ENCODE results near the gene MBP. TPM values are rescaled to one million over a fixed set of nuclear protein-coding genes. Genes with fewer than 3 reads are reported as not detected.

MBP gene
- total and polyA plus RNA-seq, 5 donors from 2014 or later = 134 to 172 (median 143) TPM

- H3K4me3 ChIP-seq (ENCODE audit: low read depth, low read length) = peak overlapping the region; percentile 76
- H3K27ac Mint-ChIP-seq = peak overlapping the region; percentile 90 to 98 (median 97)
- peak; percentile 62 to 95 (median 82) for DNase-seq
- H3K27ac ChIP-seq (ENCODE audit: insufficient read depth, low read length, poor library complexity, severe bottlenecking) = peak overlapping the region; percentile 91
- H3K36me3 ChIP-seq (ENCODE audit: control insufficient read depth, insufficient read depth, low read length) = peaks cover 10% of the 10 kb centered on the region
- peaks cover 18 to 75% (median 47%) of the 10 kb centered on the region in 4 donors for H3K4me1 Mint-ChIP-seq
- peaks cover 69% of the 10 kb centered on the region for H3K4me1 ChIP-seq (ENCODE audit: control insufficient read depth, insufficient read depth, low read length, poor library complexity, severe bottlenecking)
- H3K27me3 ChIP-seq (ENCODE audit: control insufficient read depth, insufficient read depth, low read length) = no peaks in the 10 kb centered on the region
- H3K36me3 Mint-ChIP-seq = peaks cover 18% of the 10 kb centered on the region
- H3K4me3 Mint-ChIP-seq = peak overlapping the region; percentile 82 to 88 (median 86)
- no peaks in the 10 kb centered on the region for H3K27me3 Mint-ChIP-seq
- peak; percentile 88 for ATAC-seq (ENCODE audit: low read depth in 2 of 2)
- no peaks in the 10 kb centered on the region for H3K9me3 ChIP-seq (ENCODE audit: control insufficient read depth in 2 of 2, low read length in 2 of 2)
- no peaks in the 10 kb centered on the region for H3K9me3 Mint-ChIP-seq
These were observed 77.8 kb downstream of the MBP start for GRCh38 chr18:77054606-77055428.

GRCh38 chr18:77054288-77054605, 78.3 kb downstream of the MBP start:
- Histone ChIP-seq H3K9me3 (ENCODE audit: control insufficient read depth in 2 of 2, low read length in 2 of 2) (no peaks in the 10 kb centered on the region), H3K4me1 (ENCODE audit: control insufficient read depth, insufficient read depth, low read length, poor library complexity, severe bottlenecking) (peaks cover 65% of the 10 kb centered on the region), H3K4me3 (ENCODE audit: low read depth, low read length) (peak overlapping the region; percentile 76), H3K27ac (ENCODE audit: insufficient read depth, low read length, poor library complexity, severe bottlenecking) (peak overlapping the region; percentile 91), H3K27me3 (ENCODE audit: control insufficient read depth, insufficient read depth, low read length) (no peaks in the 10 kb centered on the region), H3K36me3 (ENCODE audit: control insufficient read depth, insufficient read depth, low read length) (peaks cover 8% of the 10 kb centered on the region)
- peak in 1 of 2 donors; percentile 2 for ATAC-seq (ENCODE audit: low read depth in 2 of 2)
- Mint-ChIP-seq H3K27me3 (no peaks in the 10 kb centered on the region), H3K27ac (peak overlapping the region; percentile 90 to 98 (median 97)), H3K4me3 (peak overlapping the region; percentile 82 to 88 (median 86)), H3K4me1 (peaks cover 15 to 71% (median 44%) of the 10 kb centered on the region in 4 donors), H3K9me3 (no peaks in the 10 kb centered on the region), H3K36me3 (peaks cover 15% of the 10 kb centered on the region)
- DNase-seq = peak in 1 of 3 donors; percentile 72

- Histone ChIP-seq H3K4me3 (ENCODE audit: low read depth, low read length) (peak overlapping the region; percentile 76), H3K9me3 (ENCODE audit: control insufficient read depth in 2 of 2, low read length in 2 of 2) (no peaks in the 10 kb centered on the region), H3K27me3 (ENCODE audit: control insufficient read depth, insufficient read depth, low read length) (no peaks in the 10 kb centered on the region), H3K36me3 (ENCODE audit: control insufficient read depth, insufficient read depth, low read length) (peaks cover 8% of the 10 kb centered on the region), H3K4me1 (ENCODE audit: control insufficient read depth, insufficient read depth, low read length, poor library complexity, severe bottlenecking) (peaks cover 60% of the 10 kb centered on the region), H3K27ac (ENCODE audit: insufficient read depth, low read length, poor library complexity, severe bottlenecking) (peak overlapping the region; percentile 91)
- H3K9me3 Mint-ChIP-seq = no peaks in the 10 kb centered on the region
- H3K27ac Mint-ChIP-seq = peak overlapping the region; percentile 90 to 98 (median 97)
- H3K27me3 Mint-ChIP-seq = no peaks in the 10 kb centered on the region
- DNase-seq (no peak), ATAC-seq (ENCODE audit: low read depth in 2 of 2) (no peak)
- H3K36me3 Mint-ChIP-seq = peaks cover 15% of the 10 kb centered on the region
- peaks cover 15 to 68% (median 42%) of the 10 kb centered on the region in 4 donors for H3K4me1 Mint-ChIP-seq
- H3K4me3 Mint-ChIP-seq = peak overlapping the region; percentile 82 to 88 (median 86)
These were observed 78.8 kb downstream of the MBP start for GRCh38 chr18:77053616-77054287.

GRCh38 chr18:77052983-77053309, 79.6 kb downstream of the MBP start:
- Histone ChIP-seq H3K27ac (ENCODE audit: insufficient read depth, low read length, poor library complexity, severe bottlenecking) (peak overlapping the region; percentile 91), H3K36me3 (ENCODE audit: control insufficient read depth, insufficient read depth, low read length) (peaks cover 12% of the 10 kb centered on the region), H3K9me3 (ENCODE audit: control insufficient read depth in 2 of 2, low read length in 2 of 2) (no peaks in the 10 kb centered on the region), H3K4me3 (ENCODE audit: low read depth, low read length) (no peak overlapping the region), H3K27me3 (ENCODE audit: control insufficient read depth, insufficient read depth, low read length) (no peaks in the 10 kb centered on the region), H3K4me1 (ENCODE audit: control insufficient read depth, insufficient read depth, low read length, poor library complexity, severe bottlenecking) (peaks cover 53% of the 10 kb centered on the region)
- Mint-ChIP-seq H3K4me3 (peak overlapping the region in 2 of 4 donors; percentile 4 to 82), H3K9me3 (no peaks in the 10 kb centered on the region), H3K27ac (peak overlapping the region; percentile 78 to 98 (median 91)), H3K27me3 (no peaks in the 10 kb centered on the region), H3K4me1 (peaks cover 15 to 71% (median 45%) of the 10 kb centered on the region in 4 donors), H3K36me3 (peaks cover 18% of the 10 kb centered on the region)
- ATAC-seq (ENCODE audit: low read depth in 2 of 2) = no peak
- no peak for DNase-seq

- peak overlapping the region; percentile 85 to 98 (median 91) for H3K27ac Mint-ChIP-seq
- H3K9me3 Mint-ChIP-seq = no peaks in the 10 kb centered on the region
- Histone ChIP-seq H3K27me3 (ENCODE audit: control insufficient read depth, insufficient read depth, low read length) (no peaks in the 10 kb centered on the region), H3K4me3 (ENCODE audit: low read depth, low read length) (no peak overlapping the region), H3K9me3 (ENCODE audit: control insufficient read depth in 2 of 2, low read length in 2 of 2) (no peaks in the 10 kb centered on the region), H3K4me1 (ENCODE audit: control insufficient read depth, insufficient read depth, low read length, poor library complexity, severe bottlenecking) (peaks cover 53% of the 10 kb centered on the region), H3K27ac (ENCODE audit: insufficient read depth, low read length, poor library complexity, severe bottlenecking) (peak overlapping the region; percentile 91), H3K36me3 (ENCODE audit: control insufficient read depth, insufficient read depth, low read length) (peaks cover 17% of the 10 kb centered on the region)
- DNase-seq = no peak
- H3K27me3 Mint-ChIP-seq = no peaks in the 10 kb centered on the region
- no peak for ATAC-seq (ENCODE audit: low read depth in 2 of 2)
- peaks cover 24% of the 10 kb centered on the region for H3K36me3 Mint-ChIP-seq
- H3K4me3 Mint-ChIP-seq = peak overlapping the region in 2 of 4 donors; percentile 4 to 74
- H3K4me1 Mint-ChIP-seq = peaks cover 15 to 73% (median 48%) of the 10 kb centered on the region in 4 donors
These were observed 80.1 kb downstream of the MBP start for GRCh38 chr18:77052297-77052982.

GRCh38 chr18:77051581-77052296, 80.8 kb downstream of the MBP start:
- DNase-seq (no peak), ATAC-seq (ENCODE audit: low read depth in 2 of 2) (no peak)
- Histone ChIP-seq H3K27me3 (ENCODE audit: control insufficient read depth, insufficient read depth, low read length) (no peaks in the 10 kb centered on the region), H3K36me3 (ENCODE audit: control insufficient read depth, insufficient read depth, low read length) (peaks cover 24% of the 10 kb centered on the region), H3K9me3 (ENCODE audit: control insufficient read depth in 2 of 2, low read length in 2 of 2) (no peaks in the 10 kb centered on the region), H3K27ac (ENCODE audit: insufficient read depth, low read length, poor library complexity, severe bottlenecking) (peak overlapping the region; percentile 91), H3K4me3 (ENCODE audit: low read depth, low read length) (no peak overlapping the region), H3K4me1 (ENCODE audit: control insufficient read depth, insufficient read depth, low read length, poor library complexity, severe bottlenecking) (peaks cover 47% of the 10 kb centered on the region)
- peaks cover 15 to 71% (median 44%) of the 10 kb centered on the region in 4 donors for H3K4me1 Mint-ChIP-seq
- no peaks in the 10 kb centered on the region for H3K9me3 Mint-ChIP-seq
- H3K27me3 Mint-ChIP-seq = no peaks in the 10 kb centered on the region
- H3K27ac Mint-ChIP-seq = peak overlapping the region; percentile 85 to 93 (median 92)
- peaks cover 24% of the 10 kb centered on the region for H3K36me3 Mint-ChIP-seq
- peak overlapping the region; percentile 24 to 46 (median 27) for H3K4me3 Mint-ChIP-seq

- no peak overlapping the region for H3K27ac ChIP-seq (ENCODE audit: insufficient read depth, low read length, poor library complexity, severe bottlenecking)
- H3K9me3 ChIP-seq (ENCODE audit: control insufficient read depth in 2 of 2, low read length in 2 of 2) = no peaks in the 10 kb centered on the region
- DNase-seq = no peak
- H3K4me1 ChIP-seq (ENCODE audit: control insufficient read depth, insufficient read depth, low read length, poor library complexity, severe bottlenecking) = peaks cover 29% of the 10 kb centered on the region
- no peak overlapping the region for H3K4me3 ChIP-seq (ENCODE audit: low read depth, low read length)
- H3K4me1 Mint-ChIP-seq = peaks cover 10 to 63% (median 35%) of the 10 kb centered on the region in 4 donors
- H3K27me3 ChIP-seq (ENCODE audit: control insufficient read depth, insufficient read depth, low read length) = no peaks in the 10 kb centered on the region
- no peaks in the 10 kb centered on the region for H3K27me3 Mint-ChIP-seq
- H3K27ac Mint-ChIP-seq = peak overlapping the region in 1 of 3 donors; percentile 5
- H3K9me3 Mint-ChIP-seq = no peaks in the 10 kb centered on the region
- no peak for ATAC-seq (ENCODE audit: low read depth in 2 of 2)
- H3K36me3 ChIP-seq (ENCODE audit: control insufficient read depth, insufficient read depth, low read length) = peaks cover 41% of the 10 kb centered on the region
- H3K36me3 Mint-ChIP-seq = peaks cover 24% of the 10 kb centered on the region
- no peak overlapping the region for H3K4me3 Mint-ChIP-seq
These were observed 82.6 kb downstream of the MBP start for GRCh38 chr18:77049938-77050337.

Data from CD4-positive, CD25-positive, alpha-beta regulatory T cell (primary cell).